Transverse colon (tissue), 4 donors: ENCODE measurements around the gene XPNPEP3. TPM values are rescaled to one million over a fixed set of nuclear protein-coding genes. Genes with fewer than 3 reads are reported as not detected.

ENCODE experiments used
- DNase-seq: peaks from one replicate; pipeline ENCODE4 v3.0.0-alpha.2; 2019
- H3K27ac ChIP-seq, 4 donors: fragments of 200-600 bp; sonication (generic); 2 replicates each; pipeline ENCODE4 v1.5.1; 2016 to 2018; ENCODE audit warnings: inconsistent platforms in 4 of 4
- H3K27me3 ChIP-seq: fragments of 200-600 bp; sonication (generic); 2 replicates; pipeline ENCODE4 v1.5.1; 2017; ENCODE audit warnings: inconsistent platforms
- H3K36me3 ChIP-seq, 4 donors: fragments of 200-600 bp; sonication (generic); 2 replicates each; pipeline ENCODE4 v1.5.1; 2017 to 2019; ENCODE audit warnings: inconsistent platforms in 4 of 4
- H3K4me1 ChIP-seq, 4 donors: fragments of 200-600 bp; sonication (generic); 2 replicates each; pipeline ENCODE4 v1.5.1; 2017 to 2020; ENCODE audit warnings: inconsistent platforms in 4 of 4
- H3K4me3 ChIP-seq, 4 donors: fragments of 200-600 bp; sonication (generic); 1 replicate in 1 of 4; 2 replicates in 3 of 4; pipeline versions ENCODE4 v1.5.1 to v1.6.1; 2017 to 2019; ENCODE audit warnings: inconsistent platforms in 4 of 4
- H3K9me3 ChIP-seq, 2 donors: fragments of 200-600 bp; sonication (generic); 2 replicates each; pipeline ENCODE4 v1.5.1; 2017 to 2019; ENCODE audit warnings: inconsistent platforms in 2 of 2
- EP300 ChIP-seq: sonication (generic); formaldehyde crosslinking; IDR thresholded peaks from one replicate; pipeline ENCODE4 v1.6.1; 2017; ENCODE audit warnings: antibody characterized with exemption, low read depth
- POLR2A ChIP-seq: fragments of 450-650 bp; IDR thresholded peaks from one replicate; pipeline ENCODE4 v1.6.1; 2016; ENCODE audit warnings: antibody characterized with exemption, mild to moderate bottlenecking, moderate library complexity
- POLR2AphosphoS5 ChIP-seq, 3 donors: sonication (generic); formaldehyde crosslinking; IDR thresholded peaks; one replicate each; pipeline ENCODE4 v1.6.1; 2016; ENCODE audit warnings: antibody characterized with exemption in 3 of 3
- WGBS, 2 donors: methylation state at CpG; one replicate each; pipeline ENCODE4 v1.1.5; 2018; ENCODE audit warnings: low coverage in 1 of 2; 5-methylcytosine and 5-hydroxymethylcytosine counted together
- in situ Hi-C, 4 donors: fragments of 200-750 bp; cut with MboI; loops; one replicate each; pipeline versions ENCODE4 v1.15.0 to v1.15.1; 2017; ENCODE audit warnings: low sequenced_read_pairs in 3 of 4, low pct_ligation_motif_present in 1 of 4, low pct_unique_long_range_greater_than_20kb in 1 of 4
- intact Hi-C: fragments of 100-400 bp; cut with DNase I; formaldehyde crosslinking; loops from one replicate; pipeline ENCODE4 v1.15.1; 2023; ENCODE audit warnings: low total_unique reads
- total RNA-seq, 4 donors: library from RNA; depleted of rRNA; stranded (reverse); fragments of >200 nt; gene quantifications; one replicate each; pipeline ENCODE4 v1.1.0, GENCODE V29; 2016
- TF ChIP-seq, protein P1 (sequence below), 5 experiments: fragments of 200-600 bp in 3 of 5; fragments of 450-650 bp in 2 of 5; sonication (generic) in 3 of 5; IDR thresholded peaks; 1 replicate in 2 of 5; 2 replicates in 3 of 5; pipeline ENCODE4 v1.5.1; 2016 to 2017; ENCODE audit warnings: antibody characterized with exemption in 5 of 5, inconsistent platforms in 3 of 5, mild to moderate bottlenecking in 2 of 5, moderate library complexity in 1 of 5

XPNPEP3 gene
- total RNA-seq, 4 donors from 2014 or later = 5.8 to 14.1 (median 7.8) TPM

DNA sequence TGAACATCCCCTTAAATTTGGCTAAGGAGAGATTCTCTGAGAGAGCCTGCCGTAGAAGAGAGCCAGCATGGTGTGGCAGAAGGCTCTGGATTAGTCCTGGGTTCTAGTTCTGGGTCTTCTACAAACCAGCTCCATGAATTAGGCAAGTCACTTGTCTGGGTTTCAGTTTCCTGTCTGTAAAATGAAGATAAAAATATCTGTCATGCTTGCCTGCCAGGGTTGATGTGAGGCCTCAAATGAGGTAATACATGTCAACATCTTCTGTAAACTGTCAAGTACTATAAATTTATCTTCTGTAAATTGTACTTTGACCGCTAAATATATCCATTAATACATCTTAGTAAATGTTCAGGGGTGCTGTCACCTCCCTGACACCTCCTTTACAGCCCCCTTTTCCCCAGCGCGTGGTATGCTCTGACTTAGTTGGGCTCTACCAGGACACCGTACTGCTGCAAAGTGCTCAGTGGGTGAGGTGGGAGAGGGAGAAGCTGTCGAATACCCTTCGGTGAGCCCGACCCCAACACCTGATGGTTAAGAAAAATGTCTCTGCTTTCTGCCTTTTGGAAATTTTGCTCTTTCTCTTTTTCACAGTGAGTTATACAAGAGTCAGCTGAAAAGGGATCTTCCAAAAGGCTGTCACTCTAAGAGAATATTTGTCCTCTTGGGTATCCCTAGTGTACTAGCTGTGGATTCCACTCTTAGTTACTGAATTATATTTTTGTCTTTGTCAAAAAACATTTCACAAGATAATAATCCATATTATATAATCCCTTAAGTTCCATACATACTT lies 109.2 kb downstream of the XPNPEP3 start:
- TF ChIP-seq EP300 (no peak), POLR2AphosphoS5 (IDR thresholded peaks at IDR 0.05) (no peak), POLR2A (no peak)
- TF ChIP-seq, protein P1, sequence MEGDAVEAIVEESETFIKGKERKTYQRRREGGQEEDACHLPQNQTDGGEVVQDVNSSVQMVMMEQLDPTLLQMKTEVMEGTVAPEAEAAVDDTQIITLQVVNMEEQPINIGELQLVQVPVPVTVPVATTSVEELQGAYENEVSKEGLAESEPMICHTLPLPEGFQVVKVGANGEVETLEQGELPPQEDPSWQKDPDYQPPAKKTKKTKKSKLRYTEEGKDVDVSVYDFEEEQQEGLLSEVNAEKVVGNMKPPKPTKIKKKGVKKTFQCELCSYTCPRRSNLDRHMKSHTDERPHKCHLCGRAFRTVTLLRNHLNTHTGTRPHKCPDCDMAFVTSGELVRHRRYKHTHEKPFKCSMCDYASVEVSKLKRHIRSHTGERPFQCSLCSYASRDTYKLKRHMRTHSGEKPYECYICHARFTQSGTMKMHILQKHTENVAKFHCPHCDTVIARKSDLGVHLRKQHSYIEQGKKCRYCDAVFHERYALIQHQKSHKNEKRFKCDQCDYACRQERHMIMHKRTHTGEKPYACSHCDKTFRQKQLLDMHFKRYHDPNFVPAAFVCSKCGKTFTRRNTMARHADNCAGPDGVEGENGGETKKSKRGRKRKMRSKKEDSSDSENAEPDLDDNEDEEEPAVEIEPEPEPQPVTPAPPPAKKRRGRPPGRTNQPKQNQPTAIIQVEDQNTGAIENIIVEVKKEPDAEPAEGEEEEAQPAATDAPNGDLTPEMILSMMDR (IDR thresholded peaks at IDR 0.05) = no peak
- Histone ChIP-seq H3K36me3 (peaks cover 0 to 36% (median 17%) of the 10 kb centered on the region in 4 donors), H3K4me1 (no peaks in the 10 kb centered on the region), H3K27me3 (no peaks in the 10 kb centered on the region), H3K27ac (no peak overlapping the region), H3K4me3 (no peak overlapping the region), H3K9me3 (no peaks in the 10 kb centered on the region)
- in situ Hi-C loops (no loop called here), intact Hi-C loops (no loop called here)
- no peak for DNase-seq
- whole genome bisulfite sequencing, 2 donors = 91% methylated on average over 8 of the region's 8 CpGs; no CpG with 5 or more reads in 1 of the 2 donors

DNA sequence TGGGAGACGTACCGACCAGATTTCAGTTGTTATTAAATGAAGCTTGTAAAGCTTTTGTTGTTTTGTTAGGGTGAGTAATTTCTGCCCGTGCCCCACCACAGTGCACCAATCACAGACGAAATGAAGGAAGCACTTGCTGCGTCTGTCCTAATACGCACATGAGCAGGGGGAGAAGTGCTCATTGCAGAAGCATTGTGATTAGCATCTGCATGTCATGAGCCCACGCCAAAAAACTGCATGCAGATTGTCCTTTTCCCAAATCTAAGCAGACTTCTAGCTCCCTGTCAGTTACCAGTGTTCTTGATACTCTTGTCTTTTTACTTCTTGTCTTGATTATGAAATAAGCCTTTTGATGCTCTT lies 109.8 kb downstream of the XPNPEP3 start:
- no peak overlapping the region for H3K27ac ChIP-seq
- DNase-seq = no peak
- intact Hi-C loops (no loop called here), in situ Hi-C loops (no loop called here)
- WGBS, 2 donors = 83 to 88% methylated on average over 7 of the region's 7 CpGs
- no peak overlapping the region for H3K4me3 ChIP-seq
- TF ChIP-seq POLR2AphosphoS5 (IDR thresholded peaks at IDR 0.05) (no peak), EP300 (no peak), POLR2A (no peak)
- TF ChIP-seq, protein P1 (IDR thresholded peaks at IDR 0.05) = no peak
- no peaks in the 10 kb centered on the region for H3K4me1 ChIP-seq
- H3K9me3 ChIP-seq = no peaks in the 10 kb centered on the region
- H3K27me3 ChIP-seq = no peaks in the 10 kb centered on the region
- H3K36me3 ChIP-seq = peaks cover 0 to 36% (median 17%) of the 10 kb centered on the region in 4 donors

DNA sequence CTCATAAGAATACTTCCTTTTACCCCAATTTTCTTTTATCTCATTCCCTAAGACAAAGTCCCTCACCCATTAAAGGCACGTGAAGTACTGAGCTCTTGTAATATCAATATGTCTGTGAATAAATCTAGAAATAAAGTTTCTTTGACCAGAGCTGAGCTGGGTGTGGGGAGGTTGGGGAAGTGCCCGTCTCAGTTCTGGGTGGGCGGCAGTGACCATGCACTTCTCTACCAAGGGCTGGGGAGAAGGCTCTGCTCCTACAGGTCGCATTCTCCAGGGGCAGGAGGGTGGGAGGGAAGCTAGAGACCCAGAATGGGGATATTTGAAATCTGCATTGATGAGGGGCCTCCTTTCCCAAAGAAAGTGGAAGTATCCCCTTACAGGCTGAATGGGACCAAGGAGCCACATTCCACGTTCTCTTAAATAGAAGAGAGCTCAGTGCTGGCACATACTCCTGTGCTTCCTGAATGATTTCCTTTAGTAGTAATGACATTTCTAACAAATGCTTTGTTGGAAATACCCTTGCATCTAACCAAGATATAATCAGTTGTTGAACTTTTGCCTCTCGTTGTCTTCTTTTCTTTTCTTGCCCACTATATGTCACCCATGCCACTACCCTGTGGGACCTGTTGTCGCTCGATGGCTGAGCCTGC lies 110.3 kb downstream of the XPNPEP3 start:
- no peak for DNase-seq
- Histone ChIP-seq H3K9me3 (no peaks in the 10 kb centered on the region), H3K27ac (no peak overlapping the region), H3K36me3 (peaks cover 0 to 36% (median 17%) of the 10 kb centered on the region in 4 donors), H3K4me3 (no peak overlapping the region), H3K4me1 (no peaks in the 10 kb centered on the region), H3K27me3 (no peaks in the 10 kb centered on the region)
- WGBS, 2 donors = 88 to 91% methylated on average over 4 to 8 of the region's 8 CpGs
- intact Hi-C loops = no loop called here
- TF ChIP-seq, protein P1 (IDR thresholded peaks at IDR 0.05) = no peak
- no peak for TF ChIP-seq EP300
- TF ChIP-seq POLR2A = no peak
- TF ChIP-seq POLR2AphosphoS5 (IDR thresholded peaks at IDR 0.05) = no peak
- in situ Hi-C loops = no loop called here

DNA sequence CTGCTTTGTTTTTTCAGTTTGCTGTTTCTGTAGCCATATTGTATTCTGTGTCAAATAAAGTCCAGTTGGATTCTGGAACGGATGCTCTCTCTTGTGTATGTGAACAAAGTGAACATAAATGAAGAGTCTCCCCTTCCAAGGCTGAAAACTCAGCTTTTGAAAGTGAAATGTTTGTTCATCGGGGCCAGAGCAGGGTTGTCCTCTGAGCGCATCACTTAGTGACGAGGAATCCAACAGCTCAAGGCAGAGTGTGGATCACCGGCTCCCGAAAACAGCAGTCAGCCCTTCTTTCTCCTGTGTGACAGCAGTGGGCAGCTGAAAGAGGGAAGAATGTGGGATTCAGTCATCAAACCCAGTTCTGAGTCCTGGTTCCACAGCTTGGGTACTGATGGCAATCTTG lies 115.6 kb downstream of the XPNPEP3 start:
- peaks cover 0 to 23% (median 11%) of the 10 kb centered on the region in 4 donors for H3K36me3 ChIP-seq
- no peak overlapping the region for H3K4me3 ChIP-seq
- H3K27me3 ChIP-seq = no peaks in the 10 kb centered on the region
- no peak for DNase-seq
- no peak for TF ChIP-seq POLR2A
- TF ChIP-seq EP300 = no peak
- TF ChIP-seq, protein P1 (IDR thresholded peaks at IDR 0.05) = no peak
- no peak for TF ChIP-seq POLR2AphosphoS5 (IDR thresholded peaks at IDR 0.05)
- WGBS, 2 donors = 86 to 94% methylated on average over 1 to 6 of the region's 6 CpGs
- no peaks in the 10 kb centered on the region for H3K4me1 ChIP-seq
- no peaks in the 10 kb centered on the region for H3K9me3 ChIP-seq
- in situ Hi-C loops (no loop called here), intact Hi-C loops (no loop called here)
- no peak overlapping the region for H3K27ac ChIP-seq
